ENCODE data around the gene RANBP9. TPM values are rescaled to one million over a fixed set of nuclear protein-coding genes. Genes with fewer than 3 reads are reported as not detected.

RANBP9 gene
- total RNA-seq, 2 donors from 2014 or later = 14.3 to 26.7 TPM

DNA sequence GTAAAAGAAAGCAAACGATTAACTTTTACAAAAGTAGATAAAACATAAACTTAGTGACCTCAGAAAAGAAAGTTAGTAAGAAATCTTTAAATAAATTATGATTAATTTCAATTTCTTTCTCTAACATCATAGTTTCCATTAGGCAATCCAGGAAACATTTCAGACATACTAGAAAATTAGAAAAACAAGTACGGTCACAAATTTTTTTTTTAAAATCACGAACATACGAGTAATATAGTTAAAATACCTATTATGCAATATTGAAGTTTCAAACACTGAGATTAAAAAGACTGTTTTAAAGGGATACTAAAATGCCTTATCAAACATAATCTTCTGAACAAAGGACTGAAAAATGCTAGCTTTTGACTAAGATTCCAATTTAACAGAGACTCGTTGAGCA, 70.3 kb downstream of the RANBP9 start:
- Histone ChIP-seq H3K9me3 (no peaks in the 10 kb centered on the region), H3K27ac (no peak overlapping the region), H3K4me3 (no peak overlapping the region), H3K27me3 (no peaks in the 10 kb centered on the region), H3K36me3 (replicated peaks in 1 of 2; ENCODE audit: insufficient read depth in 1 of 2, low read depth in 2 of 2) (peaks cover 0 to 16% of the 10 kb centered on the region in 2 donors), H3K4me1 (no peaks in the 10 kb centered on the region)
- TF ChIP-seq, protein P1, sequence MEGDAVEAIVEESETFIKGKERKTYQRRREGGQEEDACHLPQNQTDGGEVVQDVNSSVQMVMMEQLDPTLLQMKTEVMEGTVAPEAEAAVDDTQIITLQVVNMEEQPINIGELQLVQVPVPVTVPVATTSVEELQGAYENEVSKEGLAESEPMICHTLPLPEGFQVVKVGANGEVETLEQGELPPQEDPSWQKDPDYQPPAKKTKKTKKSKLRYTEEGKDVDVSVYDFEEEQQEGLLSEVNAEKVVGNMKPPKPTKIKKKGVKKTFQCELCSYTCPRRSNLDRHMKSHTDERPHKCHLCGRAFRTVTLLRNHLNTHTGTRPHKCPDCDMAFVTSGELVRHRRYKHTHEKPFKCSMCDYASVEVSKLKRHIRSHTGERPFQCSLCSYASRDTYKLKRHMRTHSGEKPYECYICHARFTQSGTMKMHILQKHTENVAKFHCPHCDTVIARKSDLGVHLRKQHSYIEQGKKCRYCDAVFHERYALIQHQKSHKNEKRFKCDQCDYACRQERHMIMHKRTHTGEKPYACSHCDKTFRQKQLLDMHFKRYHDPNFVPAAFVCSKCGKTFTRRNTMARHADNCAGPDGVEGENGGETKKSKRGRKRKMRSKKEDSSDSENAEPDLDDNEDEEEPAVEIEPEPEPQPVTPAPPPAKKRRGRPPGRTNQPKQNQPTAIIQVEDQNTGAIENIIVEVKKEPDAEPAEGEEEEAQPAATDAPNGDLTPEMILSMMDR (IDR thresholded peaks at IDR 0.05) = no peak
- TF ChIP-seq POLR2A (IDR thresholded peaks at IDR 0.05) = no peak
- DNase-seq (no peak), ATAC-seq (no peak)
- WGBS, 2 donors = 44% methylated on average over 5 of the region's 5 CpGs
- intact Hi-C loops (cut with DNase I) = no loop called here

DNA sequence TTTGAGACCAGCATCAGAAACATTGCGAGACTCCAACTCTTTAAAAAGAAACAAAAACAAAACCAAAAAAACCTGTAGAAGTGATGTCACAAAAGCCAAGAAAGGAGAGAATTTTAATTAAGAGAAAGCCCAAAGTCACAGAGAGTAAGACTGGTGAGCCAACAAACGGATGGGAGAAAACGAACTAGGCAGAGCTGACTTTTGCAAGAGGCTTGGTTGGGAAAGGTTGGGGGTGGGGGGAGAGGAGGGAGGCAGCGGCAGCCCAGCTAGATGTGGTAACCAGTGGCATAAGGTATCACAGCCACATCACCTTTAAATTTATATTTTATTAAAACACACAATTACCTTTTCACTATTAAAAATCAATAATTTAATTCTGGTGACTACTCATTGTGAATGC, 73.0 kb downstream of the RANBP9 start:
- DNase-seq (no peak), ATAC-seq (no peak)
- Histone ChIP-seq H3K36me3 (replicated peaks in 1 of 2; ENCODE audit: insufficient read depth in 1 of 2, low read depth in 2 of 2) (peaks cover 0 to 16% of the 10 kb centered on the region in 2 donors), H3K4me3 (no peak overlapping the region), H3K4me1 (no peaks in the 10 kb centered on the region), H3K27me3 (no peaks in the 10 kb centered on the region), H3K27ac (no peak overlapping the region), H3K9me3 (no peaks in the 10 kb centered on the region)
- TF ChIP-seq, protein P1 (IDR thresholded peaks at IDR 0.05) = no peak
- no peak for TF ChIP-seq POLR2A (IDR thresholded peaks at IDR 0.05)
- intact Hi-C loops (cut with DNase I) = no loop called here
- WGBS, 2 donors = 87 to 89% methylated on average over 4 of the region's 4 CpGs

DNA sequence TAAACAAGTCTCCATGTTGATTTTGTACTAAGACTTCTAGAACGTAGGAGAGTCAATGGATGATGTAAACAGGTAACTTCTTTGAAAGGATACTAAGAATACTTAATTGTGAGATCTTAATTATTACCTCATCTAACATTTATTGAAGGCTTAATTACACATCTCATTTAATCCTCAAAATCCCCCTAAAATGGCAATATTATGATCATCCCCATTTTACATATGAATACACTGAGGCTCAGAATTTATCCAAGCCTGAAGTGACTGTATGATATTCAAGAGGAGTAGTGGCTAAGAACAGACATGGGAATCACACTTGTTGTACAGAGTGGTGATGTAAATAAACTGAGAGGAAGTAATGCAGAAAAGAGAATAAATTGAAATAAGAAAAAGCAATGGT, 73.6 kb downstream of the RANBP9 start:
- no peak for DNase-seq
- Histone ChIP-seq H3K4me3 (no peak overlapping the region), H3K4me1 (no peaks in the 10 kb centered on the region), H3K36me3 (replicated peaks in 1 of 2; ENCODE audit: insufficient read depth in 1 of 2, low read depth in 2 of 2) (peaks cover 0 to 16% of the 10 kb centered on the region in 2 donors), H3K9me3 (no peaks in the 10 kb centered on the region), H3K27ac (no peak overlapping the region), H3K27me3 (no peaks in the 10 kb centered on the region)
- TF ChIP-seq, protein P1 (IDR thresholded peaks at IDR 0.05) = no peak
- no peak for TF ChIP-seq POLR2A (IDR thresholded peaks at IDR 0.05)
- whole genome bisulfite sequencing, 2 donors = 81 to 86% methylated on average over 1 of the region's 1 CpG
- intact Hi-C loops (cut with DNase I) = no loop called here
- ATAC-seq = no peak

DNA sequence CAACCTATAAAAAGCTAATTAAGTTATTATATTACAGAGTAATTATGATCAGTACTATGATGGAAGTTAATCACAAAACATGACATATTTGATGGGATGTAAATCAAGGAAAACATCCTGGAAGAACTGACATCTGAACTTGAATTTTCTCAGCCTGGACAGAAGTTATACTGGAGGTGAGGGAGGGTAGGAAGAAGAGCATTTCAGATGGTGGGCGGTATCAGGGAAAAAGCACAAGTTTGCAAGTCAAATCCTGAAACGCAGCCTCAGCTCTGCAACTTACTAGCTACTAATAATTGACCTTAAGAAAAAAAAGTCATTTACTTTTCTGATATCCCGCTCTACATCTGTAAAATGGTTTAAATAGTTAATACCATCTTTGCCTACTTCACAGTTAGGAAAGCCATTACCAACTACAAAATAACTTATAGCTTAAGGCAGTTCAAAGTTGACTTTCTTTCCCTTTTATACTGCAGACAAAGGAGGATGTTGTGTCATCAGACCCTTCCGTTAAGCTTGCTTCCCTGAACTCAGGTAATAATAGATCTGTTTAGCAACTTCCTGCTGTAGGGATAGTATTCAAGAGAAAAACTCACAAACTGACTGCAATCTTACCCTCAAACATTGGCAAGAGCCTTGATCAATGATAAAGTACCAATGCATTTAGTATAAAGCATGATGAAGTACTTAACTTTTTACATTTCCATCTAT, 75.5 kb downstream of the RANBP9 start:
- no peak overlapping the region for H3K4me3 ChIP-seq
- peaks cover 8% of the 10 kb centered on the region for H3K4me1 ChIP-seq
- no peaks in the 10 kb centered on the region for H3K27me3 ChIP-seq
- ATAC-seq = no peak
- TF ChIP-seq, protein P1 (IDR thresholded peaks at IDR 0.05) = no peak
- no peak for TF ChIP-seq POLR2A (IDR thresholded peaks at IDR 0.05)
- intact Hi-C loops (cut with DNase I) = no loop called here
- no peak for DNase-seq
- WGBS, 2 donors = 81 to 88% methylated on average over 4 of the region's 4 CpGs
- peaks cover 0 to 19% of the 10 kb centered on the region in 2 donors for H3K36me3 ChIP-seq (replicated peaks in 1 of 2; ENCODE audit: insufficient read depth in 1 of 2, low read depth in 2 of 2)
- no peak overlapping the region for H3K27ac ChIP-seq
- no peaks in the 10 kb centered on the region for H3K9me3 ChIP-seq

DNA sequence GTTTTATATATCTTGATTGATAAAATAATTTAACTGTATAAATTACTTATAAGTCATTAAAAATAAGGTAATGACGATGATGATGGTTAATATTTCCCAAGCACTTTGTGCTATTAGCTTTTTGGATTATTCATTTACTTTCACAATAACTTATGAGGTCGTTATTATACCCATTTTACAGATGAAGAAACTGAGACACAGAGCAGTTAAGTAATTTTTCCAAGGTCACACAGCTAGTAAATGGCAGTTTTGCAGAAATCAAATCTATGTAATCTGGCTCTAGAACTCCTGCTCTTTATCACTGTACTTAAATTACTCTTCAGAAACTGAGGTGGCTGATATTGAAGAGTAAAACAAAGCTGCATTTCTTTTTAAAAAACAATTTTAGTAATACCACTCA, 78.3 kb downstream of the RANBP9 start:
- DNase-seq (no peak), ATAC-seq (no peak)
- Histone ChIP-seq H3K36me3 (replicated peaks in 1 of 2; ENCODE audit: insufficient read depth in 1 of 2, low read depth in 2 of 2) (peaks cover 0 to 11% of the 10 kb centered on the region in 2 donors), H3K4me3 (no peak overlapping the region), H3K9me3 (no peaks in the 10 kb centered on the region), H3K27me3 (no peaks in the 10 kb centered on the region), H3K4me1 (peaks cover 8% of the 10 kb centered on the region), H3K27ac (no peak overlapping the region)
- WGBS, 2 donors = 90 to 94% methylated on average over 2 of the region's 2 CpGs
- intact Hi-C loops (cut with DNase I) = no loop called here
- no peak for TF ChIP-seq POLR2A (IDR thresholded peaks at IDR 0.05)
- TF ChIP-seq, protein P1 (IDR thresholded peaks at IDR 0.05) = no peak

Data from body of pancreas (tissue), 4 donors.